Measurements from ENCODE around the gene BSPRY. TPM values are rescaled to one million over a fixed set of nuclear protein-coding genes. Genes with fewer than 3 reads are reported as not detected.

BSPRY gene
- total RNA-seq, 4 donors from 2014 or later, result 0.52 to 0.99 (median 0.70) TPM

DNA sequence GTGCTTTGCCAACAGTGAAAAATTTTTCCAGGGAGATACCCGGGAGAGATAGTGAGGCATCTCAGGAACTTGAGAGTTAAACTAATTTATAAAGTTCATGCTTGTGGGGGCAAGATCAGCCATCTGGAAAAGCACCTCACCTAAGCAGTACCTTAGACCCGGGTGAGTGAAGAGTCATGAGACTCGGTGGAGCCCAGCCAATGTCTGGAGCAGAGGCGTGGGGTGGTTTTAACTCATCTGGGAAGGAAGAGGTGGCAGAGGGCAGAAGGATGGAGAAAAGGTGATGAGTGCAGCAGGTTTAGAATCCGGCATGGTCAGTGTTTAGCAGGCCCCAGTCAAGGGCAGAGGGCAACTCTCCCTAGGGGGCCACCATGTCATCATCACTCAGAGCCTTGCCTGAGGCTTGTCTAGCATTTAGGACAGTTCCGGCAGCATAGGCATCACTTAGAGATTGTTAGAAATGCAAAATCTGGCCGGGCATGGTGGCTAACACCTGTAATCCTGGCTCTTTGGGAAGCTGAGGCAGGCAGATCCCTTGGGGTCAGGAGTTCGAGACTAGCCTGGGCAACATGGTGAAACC lies 41.9 kb upstream of the BSPRY start:
- H3K9me3 ChIP-seq, result no peaks in the 10 kb centered on the region
- H3K27me3 ChIP-seq, result peaks cover 0 to 7% (median 0%) of the 10 kb centered on the region in 4 donors
- no peak overlapping the region for H3K27ac ChIP-seq (replicated peaks in 1 of 4)
- H3K4me3 ChIP-seq, result no peak overlapping the region
- TF ChIP-seq POLR2A (IDR thresholded peaks at IDR 0.05; ENCODE audit: low read depth), result no peak
- DNase-seq (ENCODE audit: extremely low spot score), result no peak
- H3K36me3 ChIP-seq, result no peaks in the 10 kb centered on the region
- 69% methylated on average over 8 of the region's 8 CpGs for WGBS
- intact Hi-C loops (cut with DNase I), result loop anchor here (10.0 kb wide), 1 partner anchor 97 kb away; the partner anchor contains the start of gene ALAD
- H3K4me1 ChIP-seq, result peaks cover 0 to 12% (median 2%) of the 10 kb centered on the region in 4 donors

DNA sequence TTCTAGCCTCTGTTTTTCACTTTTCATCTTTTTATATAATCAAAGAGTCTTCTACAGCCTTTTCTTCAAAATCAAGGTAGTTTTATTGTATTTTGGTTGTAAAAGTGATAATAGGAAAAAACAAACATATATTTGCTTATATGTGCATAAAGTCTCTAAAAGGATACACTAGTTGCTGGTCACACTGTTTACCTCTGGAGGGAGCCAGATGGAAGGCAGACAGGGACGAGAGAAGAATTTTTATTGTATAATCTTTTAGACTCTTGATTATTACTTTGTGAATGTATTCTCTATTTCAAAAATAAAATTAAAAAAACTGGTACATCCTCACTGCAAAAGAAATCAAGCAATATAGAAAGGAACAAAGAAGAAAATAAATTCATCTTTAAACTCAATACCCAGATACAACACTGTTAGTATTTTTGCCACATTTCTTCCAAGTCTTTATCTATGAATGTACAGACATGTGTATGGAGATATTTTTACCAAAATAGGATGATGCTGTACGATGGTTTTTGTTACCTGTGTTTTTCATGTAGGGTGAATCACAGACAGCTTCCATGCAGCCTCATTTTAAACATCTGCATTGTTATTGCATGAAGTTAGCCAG lies 40.0 kb upstream of the BSPRY start:
- H3K36me3 ChIP-seq, result no peaks in the 10 kb centered on the region
- H3K27ac ChIP-seq (replicated peaks in 1 of 4), result no peak overlapping the region
- H3K4me3 ChIP-seq, result no peak overlapping the region
- intact Hi-C loops (cut with DNase I), result loop anchor here (10.0 kb wide), 1 partner anchor 95 kb away; the partner anchor contains the start of gene ALAD
- peaks cover 0 to 12% (median 2%) of the 10 kb centered on the region in 4 donors for H3K4me1 ChIP-seq
- TF ChIP-seq, protein P1, sequence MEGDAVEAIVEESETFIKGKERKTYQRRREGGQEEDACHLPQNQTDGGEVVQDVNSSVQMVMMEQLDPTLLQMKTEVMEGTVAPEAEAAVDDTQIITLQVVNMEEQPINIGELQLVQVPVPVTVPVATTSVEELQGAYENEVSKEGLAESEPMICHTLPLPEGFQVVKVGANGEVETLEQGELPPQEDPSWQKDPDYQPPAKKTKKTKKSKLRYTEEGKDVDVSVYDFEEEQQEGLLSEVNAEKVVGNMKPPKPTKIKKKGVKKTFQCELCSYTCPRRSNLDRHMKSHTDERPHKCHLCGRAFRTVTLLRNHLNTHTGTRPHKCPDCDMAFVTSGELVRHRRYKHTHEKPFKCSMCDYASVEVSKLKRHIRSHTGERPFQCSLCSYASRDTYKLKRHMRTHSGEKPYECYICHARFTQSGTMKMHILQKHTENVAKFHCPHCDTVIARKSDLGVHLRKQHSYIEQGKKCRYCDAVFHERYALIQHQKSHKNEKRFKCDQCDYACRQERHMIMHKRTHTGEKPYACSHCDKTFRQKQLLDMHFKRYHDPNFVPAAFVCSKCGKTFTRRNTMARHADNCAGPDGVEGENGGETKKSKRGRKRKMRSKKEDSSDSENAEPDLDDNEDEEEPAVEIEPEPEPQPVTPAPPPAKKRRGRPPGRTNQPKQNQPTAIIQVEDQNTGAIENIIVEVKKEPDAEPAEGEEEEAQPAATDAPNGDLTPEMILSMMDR (IDR thresholded peaks at IDR 0.05), result peak; percentile 41 to 61 (median 49)
- TF ChIP-seq POLR2A (IDR thresholded peaks at IDR 0.05; ENCODE audit: low read depth), result no peak
- 11% methylated on average over 2 of the region's 2 CpGs for WGBS
- no peaks in the 10 kb centered on the region for H3K27me3 ChIP-seq
- no peak for DNase-seq (ENCODE audit: extremely low spot score)
- H3K9me3 ChIP-seq, result no peaks in the 10 kb centered on the region

DNA sequence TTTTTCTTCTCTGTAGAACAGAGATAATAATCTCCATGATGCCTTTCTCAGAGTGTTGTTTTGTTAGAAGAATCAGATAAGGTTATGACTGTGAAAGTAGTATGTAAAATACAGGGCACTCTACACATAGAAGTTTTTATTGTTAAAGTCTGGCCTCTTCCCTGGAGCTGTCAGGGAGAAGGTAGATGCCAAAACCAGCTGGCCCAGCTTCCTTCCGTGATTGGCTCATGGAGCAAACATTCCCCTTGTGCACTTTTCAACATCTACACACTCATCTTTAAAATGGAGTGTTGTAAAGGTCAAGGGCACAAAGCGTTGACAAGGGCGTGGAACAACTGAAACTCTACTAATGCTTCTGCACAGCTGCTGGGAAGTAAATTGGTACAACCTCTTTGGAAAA lies 38.8 kb upstream of the BSPRY start:
- H3K4me1 ChIP-seq, result peaks cover 0 to 12% (median 2%) of the 10 kb centered on the region in 4 donors
- TF ChIP-seq EP300 (IDR thresholded peaks at IDR 0.05) (no peak), POLR2A (IDR thresholded peaks at IDR 0.05; ENCODE audit: low read depth) (no peak), POLR2AphosphoS5 (IDR thresholded peaks at IDR 0.05) (no peak)
- TF ChIP-seq, protein P1 (IDR thresholded peaks at IDR 0.05), result no peak
- no peak for DNase-seq (ENCODE audit: extremely low spot score)
- H3K9me3 ChIP-seq, result no peaks in the 10 kb centered on the region
- no peak overlapping the region for H3K4me3 ChIP-seq
- intact Hi-C loops (cut with DNase I), result no loop called here
- 29% methylated on average over 3 of the region's 3 CpGs for WGBS
- no peak overlapping the region for H3K27ac ChIP-seq (replicated peaks in 1 of 4)
- H3K27me3 ChIP-seq, result no peaks in the 10 kb centered on the region
- H3K36me3 ChIP-seq, result no peaks in the 10 kb centered on the region

DNA sequence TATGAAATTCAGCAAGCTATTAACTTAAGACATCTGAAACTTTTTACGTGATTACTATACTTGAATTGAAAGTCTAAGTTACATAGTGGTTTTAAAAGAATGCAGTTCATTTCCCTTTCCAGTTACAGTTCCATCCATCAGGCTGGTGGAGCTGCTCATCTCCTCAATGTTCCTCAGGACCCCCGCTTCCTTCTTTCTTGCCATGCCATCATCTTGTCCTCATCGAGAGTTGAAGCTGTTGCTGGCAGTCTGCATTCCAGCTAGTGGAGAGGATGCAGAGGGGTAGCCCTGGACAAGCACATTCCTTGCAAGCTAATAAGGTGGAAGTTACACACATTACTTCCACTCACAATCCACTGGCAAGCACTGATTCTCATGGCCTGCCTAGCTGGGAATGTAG lies 37.4 kb upstream of the BSPRY start:
- intact Hi-C loops (cut with DNase I), result no loop called here
- no peak for DNase-seq (ENCODE audit: extremely low spot score)
- no peak overlapping the region for H3K27ac ChIP-seq (replicated peaks in 1 of 4)
- no peak overlapping the region for H3K4me3 ChIP-seq
- H3K4me1 ChIP-seq, result peaks cover 0 to 12% (median 2%) of the 10 kb centered on the region in 4 donors
- TF ChIP-seq EP300 (IDR thresholded peaks at IDR 0.05), result no peak
- TF ChIP-seq POLR2A (IDR thresholded peaks at IDR 0.05; ENCODE audit: low read depth), result no peak
- TF ChIP-seq POLR2AphosphoS5 (IDR thresholded peaks at IDR 0.05), result no peak
- TF ChIP-seq, protein P1 (IDR thresholded peaks at IDR 0.05), result no peak
- peaks cover 0 to 6% (median under 1%) of the 10 kb centered on the region in 4 donors for H3K36me3 ChIP-seq
- 91% methylated on average over 3 of the region's 3 CpGs for WGBS
- H3K27me3 ChIP-seq, result no peaks in the 10 kb centered on the region
- no peaks in the 10 kb centered on the region for H3K9me3 ChIP-seq

DNA sequence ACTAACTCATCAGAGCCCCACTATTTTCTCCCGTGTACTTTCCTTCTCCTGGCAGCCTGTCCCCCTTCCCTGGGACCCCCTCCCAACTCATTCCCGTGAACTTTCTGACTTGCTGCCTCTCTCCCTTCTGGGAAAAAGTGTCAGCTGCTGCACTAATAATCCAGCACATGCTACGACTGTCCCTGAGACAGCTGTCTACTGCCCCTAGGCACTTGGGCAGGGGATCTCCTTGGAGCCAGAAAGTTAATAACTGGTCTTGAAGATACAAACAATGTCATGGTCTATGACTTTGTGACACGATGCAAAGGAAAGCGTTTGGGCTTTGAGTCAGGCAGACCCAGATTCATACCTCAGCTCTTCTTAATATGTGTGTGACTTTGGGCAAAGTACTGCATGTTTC lies 36.1 kb upstream of the BSPRY start:
- TF ChIP-seq, protein P1 (IDR thresholded peaks at IDR 0.05), result no peak
- TF ChIP-seq POLR2AphosphoS5 (IDR thresholded peaks at IDR 0.05), result no peak
- no peak for TF ChIP-seq POLR2A (IDR thresholded peaks at IDR 0.05; ENCODE audit: low read depth)
- TF ChIP-seq EP300 (IDR thresholded peaks at IDR 0.05), result no peak
- intact Hi-C loops (cut with DNase I), result no loop called here
- H3K36me3 ChIP-seq, result peaks cover 0 to 17% (median 6%) of the 10 kb centered on the region in 4 donors
- no peak for DNase-seq (ENCODE audit: extremely low spot score)
- no peak overlapping the region for H3K4me3 ChIP-seq
- no peaks in the 10 kb centered on the region for H3K27me3 ChIP-seq
- H3K4me1 ChIP-seq, result peaks cover 0 to 12% (median 2%) of the 10 kb centered on the region in 4 donors
- H3K27ac ChIP-seq (replicated peaks in 1 of 4), result no peak overlapping the region
- H3K9me3 ChIP-seq, result no peaks in the 10 kb centered on the region
- 87% methylated on average over 5 of the region's 5 CpGs for WGBS
